ENCODE data around the gene COL9A2.

GRCh38 chr1:40291293-40291692, 25.8 kb downstream of the COL9A2 start:
- TF ChIP-seq EZH2 (IDR thresholded peaks at IDR 0.05; ENCODE audit: borderline replicate concordance, low read depth, low read length, severe bottlenecking) (no peak), CTCF (IDR thresholded peaks at IDR 0.05; ENCODE audit: extremely low read depth in 1 of 2, insufficient read depth in 1 of 2, low read depth in 1 of 2, low read length in 2 of 2) (no peak), POLR2AphosphoS5 (IDR thresholded peaks at IDR 0.05; ENCODE audit: insufficient read depth, low read depth, low read length) (no peak), POLR2A (IDR thresholded peaks at IDR 0.05; ENCODE audit: low read depth, low read length) (no peak), MAX (IDR thresholded peaks at IDR 0.05; ENCODE audit: insufficient read depth, insufficient read length) (no peak), GATA2 (IDR thresholded peaks at IDR 0.05; ENCODE audit: insufficient read depth, insufficient read length, low read depth, low read length) (no peak), JUN (IDR thresholded peaks at IDR 0.05; ENCODE audit: borderline replicate concordance, insufficient read depth, insufficient read length, low read depth) (no peak)
